WERI-Rb-1 (cell line): ENCODE results near the gene CAPS.

Source experiments
- DNase-seq: peaks from one replicate; pipeline ENCODE4 v3.0.0-alpha.2; 2020
- H3K27ac ChIP-seq: fragments of 250-450 bp; sonication (Bioruptor Pico); 2 replicates; pipeline ENCODE4 v1.5.1; 2020; ENCODE audit warnings: mild to moderate bottlenecking, moderate library complexity
- H3K27me3 ChIP-seq: fragments of 250-450 bp; sonication (Bioruptor Pico); 2 replicates; pipeline ENCODE4 v1.5.1; 2021; ENCODE audit warnings: mild to moderate bottlenecking, low read depth, moderate library complexity; ENCODE audit not compliant: insufficient read depth, severe bottlenecking
- H3K36me3 ChIP-seq: fragments of 250-450 bp; sonication (Bioruptor Pico); 2 replicates; pipeline ENCODE4 v1.5.1; 2020; ENCODE audit warnings: mild to moderate bottlenecking, moderate library complexity
- H3K4me3 ChIP-seq: 2 replicates; pipeline ENCODE4 v1.5.1; 2011; ENCODE audit warnings: low read depth, mild to moderate bottlenecking, control low read depth, low read length
- H3K9me3 ChIP-seq: fragments of 250-450 bp; sonication (Bioruptor Pico); 2 replicates; pipeline ENCODE4 v1.5.1; 2021; ENCODE audit warnings: mild to moderate bottlenecking, moderate library complexity; ENCODE audit not compliant: severe bottlenecking
- CTCF ChIP-seq: IDR thresholded peaks from 2 replicates; pipeline ENCODE4 v1.5.1; 2011; ENCODE audit warnings: low read depth, mild to moderate bottlenecking, control low read depth, inconsistent platforms, low read length

The CAPS gene

GRCh38 chr19:5937550-5937949, 23.5 kb downstream of the CAPS start:
- no peak overlapping the region for H3K4me3 ChIP-seq

GRCh38 chr19:5940260-5941208, 26.5 kb downstream of the CAPS start:
- TF ChIP-seq CTCF: no peak

More at GRCh38 chr19:5937550-5937949, 23.5 kb downstream of the CAPS start:
- H3K27me3 ChIP-seq: no peaks in the 10 kb centered on the region
- no peak for TF ChIP-seq CTCF
- H3K9me3 ChIP-seq: no peaks in the 10 kb centered on the region
- no peak overlapping the region for H3K27ac ChIP-seq
- DNase-seq: no peak
- peaks cover 55% of the 10 kb centered on the region for H3K36me3 ChIP-seq

GRCh38 chr19:5941673-5942072, 27.6 kb downstream of the CAPS start:
- no peak for TF ChIP-seq CTCF
- peaks cover 59% of the 10 kb centered on the region for H3K36me3 ChIP-seq

More at GRCh38 chr19:5940260-5941208, 26.5 kb downstream of the CAPS start:
- Histone ChIP-seq H3K4me3 (no peak overlapping the region), H3K27me3 (no peaks in the 10 kb centered on the region), H3K9me3 (no peaks in the 10 kb centered on the region), H3K27ac (no peak overlapping the region), H3K36me3 (peaks cover 58% of the 10 kb centered on the region)
- no peak for DNase-seq

GRCh38 chr19:5943045-5943444, 29.0 kb downstream of the CAPS start:
- Histone ChIP-seq H3K4me3 (no peak overlapping the region), H3K27me3 (no peaks in the 10 kb centered on the region), H3K36me3 (peaks cover 49% of the 10 kb centered on the region), H3K9me3 (no peaks in the 10 kb centered on the region), H3K27ac (no peak overlapping the region)
- TF ChIP-seq CTCF: no peak
- no peak for DNase-seq

More at GRCh38 chr19:5941673-5942072, 27.6 kb downstream of the CAPS start:
- Histone ChIP-seq H3K27me3 (no peaks in the 10 kb centered on the region), H3K4me3 (no peak overlapping the region), H3K27ac (no peak overlapping the region), H3K9me3 (no peaks in the 10 kb centered on the region)
- no peak for DNase-seq

- Histone ChIP-seq H3K4me3 (no peak overlapping the region), H3K27me3 (no peaks in the 10 kb centered on the region), H3K36me3 (peaks cover 47% of the 10 kb centered on the region), H3K9me3 (no peaks in the 10 kb centered on the region), H3K27ac (no peak overlapping the region)
- no peak for DNase-seq
- no peak for TF ChIP-seq CTCF
Measured at GRCh38 chr19:5943623-5944022, 29.6 kb downstream of the CAPS start.

GRCh38 chr19:5947435-5947834, 33.4 kb downstream of the CAPS start:
- no peak for DNase-seq
- no peaks in the 10 kb centered on the region for H3K27me3 ChIP-seq
- H3K4me3 ChIP-seq: no peak overlapping the region
- no peak for TF ChIP-seq CTCF
- H3K27ac ChIP-seq: no peak overlapping the region
- H3K36me3 ChIP-seq: peaks cover 42% of the 10 kb centered on the region
- H3K9me3 ChIP-seq: no peaks in the 10 kb centered on the region
